Neural cell (in vitro differentiated cells): Measurements from ENCODE around the gene GNAT2.

ENCODE experiments used
- CTCF ChIP-seq: fragments of 450-650 bp; IDR thresholded peaks from 2 replicates; pipeline ENCODE4 v1.5.1; 2014; ENCODE audit warnings: antibody characterized with exemption, mild to moderate bottlenecking, moderate library complexity; ENCODE audit not compliant: poor library complexity, severe bottlenecking
- EP300 ChIP-seq: fragments of 450-650 bp; conservative IDR thresholded peaks from 2 replicates; pipeline ENCODE4 v1.6.1; 2014; ENCODE audit warnings: antibody characterized with exemption, mild to moderate bottlenecking, moderate library complexity; ENCODE audit not compliant: poor library complexity, severe bottlenecking
- EZH2 ChIP-seq: fragments of 200-600, 300-800 bp; shearing (Covaris generic), sonication (generic); IDR thresholded peaks from 2 replicates; pipeline ENCODE4 v1.6.1; 2014; ENCODE audit warnings: antibody characterized with exemption, low read length, borderline replicate concordance, mild to moderate bottlenecking; ENCODE audit not compliant: insufficient read depth, poor library complexity, severe bottlenecking
- POLR2AphosphoS5 ChIP-seq: IDR thresholded peaks from 2 replicates; pipeline ENCODE4 v1.6.1; 2012
- RAD21 ChIP-seq: fragments of 450-650 bp; conservative IDR thresholded peaks from 2 replicates; pipeline ENCODE4 v1.6.1; 2014; ENCODE audit warnings: antibody characterized with exemption, mild to moderate bottlenecking, moderate library complexity
- REST ChIP-seq: IDR thresholded peaks from 2 replicates; pipeline ENCODE4 v1.6.1; 2012; ENCODE audit warnings: borderline replicate concordance
- TAF1 ChIP-seq: IDR thresholded peaks from 2 replicates; pipeline ENCODE4 v1.6.1; 2012; ENCODE audit warnings: low read depth

- TF ChIP-seq RAD21, result no peak
- no peak for TF ChIP-seq POLR2AphosphoS5
- TF ChIP-seq CTCF, result no peak
- no peak for TF ChIP-seq EP300
- TF ChIP-seq EZH2, result no peak
- no peak for TF ChIP-seq REST
- no peak for TF ChIP-seq TAF1
These were observed 498 bp downstream of the GNAT2 start for GRCh38 chr1:109618661-109619575.
